Measurements from ENCODE around the gene CCT7.

Gene CCT7

GRCh38 chr2:73267008-73267407 lies 32.9 kb downstream of the CCT7 start:
- no peak for DNase-seq (ENCODE audit: low read depth in 2 of 2)

- DNase-seq (ENCODE audit: low read depth in 2 of 2): no peak
Measured at GRCh38 chr2:73268366-73268829, 34.3 kb downstream of the CCT7 start.

GRCh38 chr2:73268830-73269685 lies 35.0 kb downstream of the CCT7 start:
- DNase-seq (ENCODE audit: low read depth in 2 of 2): peak; percentile 46 to 55

GRCh38 chr2:73269686-73270465 lies 35.8 kb downstream of the CCT7 start:
- no peak for DNase-seq (ENCODE audit: low read depth in 2 of 2)

- no peak for DNase-seq (ENCODE audit: low read depth in 2 of 2)
Measured at GRCh38 chr2:73272270-73272669, 38.2 kb downstream of the CCT7 start.

- no peak for DNase-seq (ENCODE audit: low read depth in 2 of 2)
Measured at GRCh38 chr2:73279852-73280251, 45.7 kb downstream of the CCT7 start.

- DNase-seq (ENCODE audit: low read depth in 2 of 2): no peak
Measured at GRCh38 chr2:73281244-73281643, 47.1 kb downstream of the CCT7 start.

GRCh38 chr2:73282924-73283544 lies 48.9 kb downstream of the CCT7 start:
- DNase-seq (ENCODE audit: low read depth in 2 of 2): no peak

GRCh38 chr2:73283545-73284295 lies 49.6 kb downstream of the CCT7 start:
- no peak for DNase-seq (ENCODE audit: low read depth in 2 of 2)

GRCh38 chr2:73284296-73285158 lies 50.4 kb downstream of the CCT7 start, which contains the start of gene FBXO41:
Gene FBXO41, minus strand, starts transcription at chr2:73284478. Its CDS starts 14,848 bp downstream, at chr2:73269630.
- peak; percentile 64 to 72 for DNase-seq (ENCODE audit: low read depth in 2 of 2)

- no peak for DNase-seq (ENCODE audit: low read depth in 2 of 2)
Measured at GRCh38 chr2:73285159-73285739, 51.1 kb downstream of the CCT7 start.

GRCh38 chr2:73286134-73286655 lies 52.1 kb downstream of the CCT7 start:
- DNase-seq (ENCODE audit: low read depth in 2 of 2): no peak

GRCh38 chr2:73289304-73289703 lies 55.2 kb downstream of the CCT7 start:
- DNase-seq (ENCODE audit: low read depth in 2 of 2): no peak

- DNase-seq (ENCODE audit: low read depth in 2 of 2): peak in 1 of 2 donors; percentile 43
Measured at GRCh38 chr2:73290049-73290839, 56.1 kb downstream of the CCT7 start.

GRCh38 chr2:73291093-73291460 lies 57.0 kb downstream of the CCT7 start:
- DNase-seq (ENCODE audit: low read depth in 2 of 2): peak; percentile 48 to 49

GRCh38 chr2:73291461-73292315 lies 57.6 kb downstream of the CCT7 start:
- DNase-seq (ENCODE audit: low read depth in 2 of 2): no peak

GRCh38 chr2:73292316-73292905 lies 58.3 kb downstream of the CCT7 start:
- DNase-seq (ENCODE audit: low read depth in 2 of 2): no peak

Data from stimulated activated CD4-positive, alpha-beta T cell treated with anti-CD3 and anti-CD28 coated beads, Interleukin-4, amount 100 ng/mL, for 48 hours (primary cell).